GM12873 (cell line): Measurements from ENCODE around the gene GCSH.

Experiments
- TF ChIP-seq, protein P1 (sequence below): IDR thresholded peaks from 2 replicates; pipeline ENCODE4 v1.5.1; 2012; ENCODE audit warnings: low read depth, mild to moderate bottlenecking, moderate library complexity, low read length, control low read depth; ENCODE audit not compliant: insufficient read depth; ENCODE audit errors: missing control alignments

The GCSH gene

DNA sequence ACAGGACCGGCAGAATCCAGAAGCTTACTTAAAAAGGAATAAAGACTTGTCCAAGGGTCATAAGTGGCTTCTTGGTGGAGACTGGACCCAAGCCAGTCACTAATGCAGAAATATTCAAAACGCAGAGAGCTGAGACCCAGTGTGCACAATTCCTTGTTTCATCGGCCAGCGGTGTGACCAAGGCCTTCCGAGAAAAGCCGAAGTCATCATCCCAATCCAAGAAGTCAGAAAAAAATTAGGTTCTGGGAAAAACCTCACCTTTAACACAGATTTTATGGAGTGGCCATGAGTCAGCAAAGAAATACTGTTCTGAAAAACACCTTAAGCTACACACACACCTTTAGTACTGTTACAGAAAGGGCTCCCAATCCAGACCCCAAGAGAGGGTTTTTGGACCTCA, 1.0 kb upstream of the GCSH start:
- TF ChIP-seq, protein P1, sequence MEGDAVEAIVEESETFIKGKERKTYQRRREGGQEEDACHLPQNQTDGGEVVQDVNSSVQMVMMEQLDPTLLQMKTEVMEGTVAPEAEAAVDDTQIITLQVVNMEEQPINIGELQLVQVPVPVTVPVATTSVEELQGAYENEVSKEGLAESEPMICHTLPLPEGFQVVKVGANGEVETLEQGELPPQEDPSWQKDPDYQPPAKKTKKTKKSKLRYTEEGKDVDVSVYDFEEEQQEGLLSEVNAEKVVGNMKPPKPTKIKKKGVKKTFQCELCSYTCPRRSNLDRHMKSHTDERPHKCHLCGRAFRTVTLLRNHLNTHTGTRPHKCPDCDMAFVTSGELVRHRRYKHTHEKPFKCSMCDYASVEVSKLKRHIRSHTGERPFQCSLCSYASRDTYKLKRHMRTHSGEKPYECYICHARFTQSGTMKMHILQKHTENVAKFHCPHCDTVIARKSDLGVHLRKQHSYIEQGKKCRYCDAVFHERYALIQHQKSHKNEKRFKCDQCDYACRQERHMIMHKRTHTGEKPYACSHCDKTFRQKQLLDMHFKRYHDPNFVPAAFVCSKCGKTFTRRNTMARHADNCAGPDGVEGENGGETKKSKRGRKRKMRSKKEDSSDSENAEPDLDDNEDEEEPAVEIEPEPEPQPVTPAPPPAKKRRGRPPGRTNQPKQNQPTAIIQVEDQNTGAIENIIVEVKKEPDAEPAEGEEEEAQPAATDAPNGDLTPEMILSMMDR: no peak

DNA sequence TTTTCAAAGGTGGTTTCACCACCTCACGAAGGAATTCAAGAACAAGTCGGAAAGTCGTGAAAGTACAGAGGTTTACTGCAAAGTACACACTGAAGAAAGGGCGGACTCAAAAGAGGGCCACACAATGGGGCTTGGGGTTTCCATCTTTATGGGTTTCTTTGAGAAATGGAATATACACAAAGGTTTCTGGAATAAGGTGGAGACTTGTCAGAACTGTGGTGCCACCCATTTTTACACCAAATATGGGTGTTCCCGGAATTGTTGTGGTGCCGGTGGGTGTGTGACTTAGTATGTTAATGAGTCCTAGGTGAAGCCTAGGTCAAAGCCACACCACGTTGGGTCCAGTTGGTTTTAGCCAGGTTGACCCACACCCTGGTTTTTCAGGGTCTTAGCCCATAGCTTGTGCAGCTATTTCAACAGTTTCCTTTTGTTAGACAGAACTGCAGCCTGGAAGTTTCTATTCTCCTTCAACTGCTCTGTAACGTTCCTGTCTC, 567 bp upstream of the GCSH start:
- TF ChIP-seq, protein P1: no peak

DNA sequence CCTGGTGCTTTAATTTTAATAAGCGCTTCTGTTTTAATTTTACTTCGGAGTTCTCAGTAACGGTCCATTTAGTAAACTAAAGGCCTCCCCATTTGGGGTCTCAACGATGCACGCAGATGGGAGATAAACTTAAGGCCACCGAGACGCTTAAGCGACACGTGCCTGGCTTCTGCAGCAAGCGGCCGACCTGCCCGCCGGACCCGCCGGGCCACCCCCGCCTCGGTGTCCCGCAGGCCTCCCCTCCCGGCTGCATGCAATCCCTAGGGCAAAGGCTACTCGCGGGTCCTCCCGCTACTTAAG, 592 bp downstream of the GCSH start:
- TF ChIP-seq, protein P1: no peak

DNA sequence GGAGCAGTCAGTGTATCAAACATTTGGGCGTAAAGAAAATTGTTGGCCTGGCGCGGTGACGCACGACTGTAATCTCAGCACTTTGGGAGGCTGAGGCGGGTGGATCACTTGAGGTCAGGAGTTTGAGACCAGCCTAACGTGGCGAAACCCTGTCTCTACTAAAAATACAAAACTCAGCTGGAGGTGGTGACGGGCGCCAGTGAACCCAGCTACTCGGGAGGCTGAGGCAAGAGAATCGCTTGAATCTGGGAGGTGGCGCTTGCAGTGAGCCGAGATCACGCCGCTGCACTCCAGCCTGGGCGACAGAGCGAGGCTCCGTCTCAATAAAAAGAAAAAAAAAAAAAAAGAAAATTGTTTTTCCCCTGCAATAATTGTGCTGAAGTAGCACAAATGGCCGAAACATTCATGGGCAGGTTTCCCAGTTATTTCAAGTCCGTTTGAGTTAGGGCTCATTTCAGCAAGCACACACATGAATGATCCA, 1.4 kb downstream of the GCSH start:
- TF ChIP-seq, protein P1: no peak

DNA sequence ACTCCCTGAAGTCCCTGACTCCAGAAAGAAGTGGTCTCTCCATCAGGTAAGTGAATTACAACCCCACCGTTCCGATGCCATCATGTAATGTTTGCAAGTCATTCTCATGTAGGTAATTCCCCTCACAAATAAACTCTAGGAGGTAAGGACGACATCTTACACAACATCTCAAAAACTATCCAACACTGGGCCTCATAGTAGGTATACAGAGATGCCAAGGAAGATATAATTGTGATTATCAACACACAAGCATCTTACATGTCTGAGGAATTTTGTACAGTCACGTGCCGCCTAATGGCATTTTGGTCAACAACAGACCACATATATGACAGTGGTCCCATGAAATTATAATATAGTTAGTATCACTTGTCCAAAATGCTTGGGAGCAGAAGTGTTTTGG, 7.4 kb downstream of the GCSH start:
- TF ChIP-seq, protein P1: no peak

DNA sequence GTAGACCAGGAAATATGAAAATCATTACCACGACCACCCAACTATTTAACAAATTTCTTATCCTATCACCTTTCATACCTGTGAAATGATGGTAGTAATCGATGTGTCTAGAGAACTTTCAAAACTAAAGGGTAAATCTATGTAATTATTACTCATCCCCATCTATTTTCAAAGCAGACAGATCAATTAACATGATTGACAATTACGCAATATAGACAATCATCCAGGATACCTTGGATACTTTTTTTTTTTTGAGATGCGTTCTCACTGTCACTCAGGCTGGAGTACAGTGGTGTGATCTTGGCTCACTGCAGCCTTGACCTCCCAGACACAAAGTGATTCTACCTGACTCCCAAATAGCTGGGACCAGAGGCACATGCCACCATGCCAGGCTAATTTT, 15.2 kb downstream of the GCSH start:
- TF ChIP-seq, protein P1: no peak

DNA sequence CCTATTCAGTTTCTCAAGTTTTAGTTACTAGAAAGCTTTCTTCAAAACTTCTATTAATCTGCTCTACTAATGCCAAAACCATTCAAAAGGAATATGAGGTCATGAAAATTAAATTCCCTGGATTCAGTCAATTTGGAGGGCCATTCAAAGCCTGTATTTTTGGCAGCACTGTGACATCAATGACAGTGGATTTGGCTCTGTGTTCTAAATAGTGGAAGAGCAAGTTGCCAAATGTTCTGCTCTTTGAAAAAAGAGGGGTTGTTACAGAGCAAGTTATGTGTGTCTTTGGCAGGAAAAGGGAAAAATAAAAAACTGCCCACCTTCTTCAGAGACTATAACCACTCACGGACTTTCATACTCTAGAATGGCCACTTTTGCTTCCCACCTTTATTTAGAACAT, 16.0 kb downstream of the GCSH start:
- TF ChIP-seq, protein P1: no peak
